GM18505 (cell line): ENCODE measurements around the gene SLC35A1.

Experiments
- ATAC-seq: cut with Tn5 transposase; IDR thresholded peaks from one replicate; pipeline ENCODE4 v1.9.1; 2021; ENCODE audit not compliant: unreplicated experiment
- POLR2A ChIP-seq: IDR thresholded peaks from 4 replicates; pipeline ENCODE4 v1.6.1; 2011; ENCODE audit warnings: borderline replicate concordance; ENCODE audit not compliant: insufficient read depth, insufficient read length; ENCODE audit errors: extremely low read depth

SLC35A1 gene

GRCh38 chr6:87494761-87495422 is 22.1 kb downstream of the SLC35A1 start:
- ATAC-seq, result no peak
- no peak for TF ChIP-seq POLR2A

DNA sequence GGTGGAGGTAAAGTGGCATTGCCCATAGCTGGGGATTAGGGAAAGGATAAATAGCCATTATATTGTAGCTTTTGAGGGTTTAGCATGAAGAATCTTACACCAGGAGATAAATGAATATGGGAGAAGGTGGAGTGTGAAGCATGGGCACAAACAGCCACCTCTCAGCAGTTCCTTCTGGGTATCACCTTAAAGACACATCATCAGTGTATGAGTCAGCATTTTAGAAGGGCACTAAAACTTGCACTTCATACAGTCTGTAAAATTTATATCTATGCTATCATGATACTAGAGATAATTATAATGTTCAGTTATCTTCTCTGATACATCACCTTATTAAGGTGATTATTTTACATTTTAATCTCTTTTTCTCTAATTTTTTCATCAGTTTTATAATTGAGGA is 25.3 kb downstream of the SLC35A1 start:
- no peak for ATAC-seq
- no peak for TF ChIP-seq POLR2A

- no peak for ATAC-seq
- TF ChIP-seq POLR2A, result no peak
Measured at GRCh38 chr6:87501809-87502572, 29.2 kb downstream of the SLC35A1 start.

GRCh38 chr6:87504441-87504840 is 31.7 kb downstream of the SLC35A1 start:
- no peak for ATAC-seq
- no peak for TF ChIP-seq POLR2A

GRCh38 chr6:87514831-87515230 is 42.1 kb downstream of the SLC35A1 start:
- ATAC-seq, result no peak
- no peak for TF ChIP-seq POLR2A

GRCh38 chr6:87518453-87518852 is 45.7 kb downstream of the SLC35A1 start:
- no peak for ATAC-seq
- no peak for TF ChIP-seq POLR2A

GRCh38 chr6:87522686-87523085 is 49.9 kb downstream of the SLC35A1 start:
- ATAC-seq, result no peak
- no peak for TF ChIP-seq POLR2A

DNA sequence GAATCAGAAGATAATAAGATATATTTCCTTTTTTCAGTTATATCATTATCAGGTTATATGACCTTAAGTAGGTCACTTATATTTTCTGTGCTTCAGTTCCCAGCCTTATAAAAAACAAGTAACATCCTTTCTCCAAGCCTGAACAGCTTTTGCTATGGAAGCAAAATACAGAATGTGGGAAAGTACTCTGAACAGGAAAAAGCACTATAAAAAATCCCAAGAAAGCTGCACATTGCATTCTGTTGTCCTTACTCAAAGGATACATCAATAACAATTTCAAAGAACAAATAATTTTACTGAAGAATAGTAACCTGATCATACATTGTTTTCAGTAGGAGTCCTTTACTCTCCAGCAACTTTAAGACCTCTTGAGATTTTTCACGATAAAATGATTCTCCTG is 56.4 kb downstream of the SLC35A1 start:
- no peak for ATAC-seq
- no peak for TF ChIP-seq POLR2A

DNA sequence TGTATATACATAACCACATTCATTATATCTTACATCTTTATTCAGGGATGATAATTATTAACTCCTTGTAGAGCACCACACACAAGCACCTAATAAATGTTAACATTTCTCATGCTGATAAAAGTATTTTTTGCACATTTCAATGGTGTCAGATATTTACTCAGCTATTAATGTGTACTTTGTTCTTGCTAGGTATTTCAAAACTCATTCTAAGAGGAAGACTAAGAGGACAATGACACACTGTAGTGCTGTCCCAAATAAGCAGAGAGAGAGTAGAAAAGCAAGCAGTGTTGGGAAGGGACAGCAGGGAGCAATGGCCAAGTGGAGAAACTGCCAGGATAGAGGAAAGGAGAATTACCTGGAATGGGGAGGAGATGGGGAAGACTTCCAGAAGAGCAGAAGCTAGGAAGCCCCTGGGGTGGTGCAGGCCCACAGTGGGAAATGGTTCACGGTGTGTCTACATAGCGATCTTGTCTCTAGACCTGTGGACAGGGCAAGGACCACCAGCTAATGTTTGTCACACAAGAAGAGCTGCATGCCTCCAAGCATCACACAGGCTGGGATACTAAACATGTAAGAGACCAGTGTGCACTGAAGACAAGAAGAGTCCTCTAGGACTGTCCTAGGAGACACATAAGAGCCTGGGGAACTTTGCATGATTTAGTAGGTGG is 61.7 kb downstream of the SLC35A1 start:
- no peak for TF ChIP-seq POLR2A
- no peak for ATAC-seq

GRCh38 chr6:87538510-87539260 is 65.9 kb downstream of the SLC35A1 start:
- no peak for ATAC-seq
- no peak for TF ChIP-seq POLR2A

- ATAC-seq, result no peak
- TF ChIP-seq POLR2A, result no peak
Measured at GRCh38 chr6:87539554-87539953, 66.8 kb downstream of the SLC35A1 start.

DNA sequence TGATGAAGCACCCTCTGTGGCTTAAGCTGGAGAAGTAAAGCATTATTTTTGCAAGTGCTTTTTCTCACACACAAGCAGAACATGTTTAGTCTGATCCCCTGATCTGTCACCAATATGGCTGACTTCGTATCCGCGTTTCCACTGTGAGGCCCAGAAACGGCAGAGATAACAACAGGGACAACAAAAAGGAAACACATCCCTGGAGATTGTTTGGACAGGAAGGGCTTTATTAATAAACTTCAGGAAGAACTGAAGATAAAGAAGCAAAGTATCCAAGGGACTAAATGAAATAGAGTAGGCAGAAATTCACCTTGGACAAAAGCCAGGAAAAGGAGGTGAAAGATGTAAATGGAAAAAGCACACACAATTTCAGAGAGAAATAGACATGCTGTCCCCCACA is 67.8 kb downstream of the SLC35A1 start:
- ATAC-seq, result no peak

DNA sequence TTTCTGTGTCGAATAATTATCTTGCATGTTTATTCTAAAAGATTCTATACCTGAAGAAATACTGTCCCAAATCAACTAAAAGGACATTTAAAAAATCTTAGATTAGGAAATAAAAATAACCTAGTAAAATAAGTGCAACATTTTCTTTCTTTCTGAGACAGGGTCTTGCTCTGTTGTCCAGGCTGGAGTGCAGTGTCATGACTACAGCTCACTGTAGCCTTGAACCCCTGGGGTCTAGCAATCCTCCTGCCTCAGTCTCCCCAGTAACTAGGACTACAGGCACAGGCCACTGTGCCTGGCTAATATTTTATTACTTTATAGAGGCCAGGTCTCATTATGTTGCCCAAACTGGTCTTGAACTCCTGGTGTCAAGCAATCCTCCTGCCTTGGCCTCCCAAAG is 68.3 kb downstream of the SLC35A1 start:
- no peak for TF ChIP-seq POLR2A
- no peak for ATAC-seq

More for the DNA sequence above, 67.8 kb downstream of the SLC35A1 start:
- TF ChIP-seq POLR2A, result no peak

- no peak for ATAC-seq
- TF ChIP-seq POLR2A, result no peak
Measured at GRCh38 chr6:87541744-87542143, 69.0 kb downstream of the SLC35A1 start.
